Measurements from ENCODE around the gene GRIN2A.
A peak's percentile ranks its signal among the peaks of the same experiment; 100 is the strongest.

Gene GRIN2A

DNA sequence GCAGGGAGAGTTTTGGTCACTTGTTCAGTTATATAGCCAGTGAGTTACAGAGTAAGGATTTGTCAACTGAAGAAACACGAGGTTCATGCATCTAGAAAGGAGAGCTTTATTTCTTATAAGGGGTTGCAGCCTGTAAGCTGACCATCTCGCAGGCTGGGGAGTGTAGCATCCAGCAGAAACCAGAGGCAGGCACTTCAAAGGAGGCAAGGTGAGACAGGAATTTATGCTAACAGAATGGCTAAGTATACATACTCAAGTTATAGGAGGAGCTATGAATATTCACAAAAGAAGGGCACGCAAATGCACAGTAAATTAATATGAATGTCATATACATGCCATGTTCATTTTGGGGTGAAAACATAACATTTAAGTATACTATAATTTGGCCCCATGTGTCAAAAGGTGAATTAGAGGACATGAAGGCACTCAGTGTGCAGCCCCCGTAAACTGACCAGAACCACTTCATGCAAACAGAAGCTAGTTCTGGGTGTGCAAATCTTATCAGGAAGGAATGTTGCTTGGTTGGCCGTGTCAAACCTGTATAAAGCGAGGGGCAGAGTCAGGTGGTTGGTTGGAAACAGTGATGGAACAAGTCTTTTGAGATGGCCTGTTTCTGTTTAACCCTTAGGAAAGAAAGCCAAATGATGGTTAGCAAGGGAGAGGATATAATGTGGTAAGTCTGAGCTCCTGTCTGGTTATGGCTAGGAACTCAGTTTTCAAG, 97.0 kb downstream of the GRIN2A start:
- Histone ChIP-seq H2BK120ac (ENCODE audit: low read depth, low read length) (no peak overlapping the region), H2BK5ac (ENCODE audit: low read length) (no peak overlapping the region), H2BK15ac (replicated peaks; ENCODE audit: low read depth) (no peak overlapping the region), H3K79me1 (ENCODE audit: low read length) (no peaks in the 10 kb centered on the region), H3K4me3 (ENCODE audit: low read length) (no peak overlapping the region), H3K36me3 (ENCODE audit: control insufficient read depth, insufficient read depth, low read length) (no peaks in the 10 kb centered on the region), H3K9ac (ENCODE audit: low read length) (no peak overlapping the region), H3K56ac (ENCODE audit: low read length) (no peak overlapping the region), H3K4me2 (ENCODE audit: low read length) (no peak overlapping the region), H3K18ac (ENCODE audit: low read length) (no peak overlapping the region), H2AK5ac (ENCODE audit: low read length) (no peak overlapping the region), H3K27me3 (ENCODE audit: insufficient read depth, low read length, poor library complexity) (no peaks in the 10 kb centered on the region), H3K23ac (ENCODE audit: low read length) (no peak overlapping the region), H3K4me1 (ENCODE audit: control insufficient read depth, low read depth, low read length) (peaks cover 9% of the 10 kb centered on the region), H3K79me2 (ENCODE audit: control insufficient read depth, insufficient read depth, low read length) (no peaks in the 10 kb centered on the region), H3K27ac (ENCODE audit: low read depth, low read length) (no peak overlapping the region), H4K8ac (ENCODE audit: low read depth, low read length) (no peak overlapping the region), H3K4ac (ENCODE audit: low read depth, low read length) (no peak overlapping the region), H4K5ac (ENCODE audit: low read length) (no peak overlapping the region)
- WGBS (ENCODE audit: extremely low coverage, insufficient coverage, low lambda C conversion rate): no CpG with 5 or more reads among the region's 6 CpGs
- no peak for DNase-seq

DNA sequence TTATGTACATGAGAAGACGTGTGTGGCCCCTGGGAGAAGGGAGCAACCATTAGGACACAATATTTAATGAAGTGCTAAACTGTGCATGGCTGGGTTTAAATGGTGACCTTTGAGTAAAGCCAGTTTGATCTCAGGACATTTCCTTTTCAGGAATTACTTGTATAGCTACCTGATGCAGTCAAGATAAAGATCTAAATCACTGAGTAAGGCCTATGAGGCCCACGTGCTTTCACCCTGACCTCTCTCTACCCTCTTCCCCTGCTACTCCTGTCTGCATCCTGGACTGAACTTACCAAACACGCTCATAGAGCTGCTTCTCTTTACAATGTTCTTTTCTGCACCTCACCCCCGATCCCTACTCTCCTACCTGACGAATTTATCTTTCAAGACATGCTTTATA, 98.9 kb downstream of the GRIN2A start:
- no peak overlapping the region for H3K4me2 ChIP-seq (ENCODE audit: low read length)
- no peak overlapping the region for H4K5ac ChIP-seq (ENCODE audit: low read length)
- H3K56ac ChIP-seq (ENCODE audit: low read length): no peak overlapping the region
- H2AK5ac ChIP-seq (ENCODE audit: low read length): no peak overlapping the region
- no peak overlapping the region for H3K23ac ChIP-seq (ENCODE audit: low read length)
- H2BK5ac ChIP-seq (ENCODE audit: low read length): no peak overlapping the region
- H3K79me2 ChIP-seq (ENCODE audit: control insufficient read depth, insufficient read depth, low read length): no peaks in the 10 kb centered on the region
- no peak overlapping the region for H3K27ac ChIP-seq (ENCODE audit: low read depth, low read length)
- WGBS (ENCODE audit: extremely low coverage, insufficient coverage, low lambda C conversion rate): no CpG with 5 or more reads among the region's 5 CpGs
- H4K8ac ChIP-seq (ENCODE audit: low read depth, low read length): no peak overlapping the region
- no peak overlapping the region for H3K9ac ChIP-seq (ENCODE audit: low read length)
- H3K79me1 ChIP-seq (ENCODE audit: low read length): no peaks in the 10 kb centered on the region
- no peaks in the 10 kb centered on the region for H3K27me3 ChIP-seq (ENCODE audit: insufficient read depth, low read length, poor library complexity)
- H3K18ac ChIP-seq (ENCODE audit: low read length): no peak overlapping the region
- no peak overlapping the region for H3K4ac ChIP-seq (ENCODE audit: low read depth, low read length)
- no peak for DNase-seq
- H2BK15ac ChIP-seq (replicated peaks; ENCODE audit: low read depth): no peak overlapping the region
- no peaks in the 10 kb centered on the region for H3K36me3 ChIP-seq (ENCODE audit: control insufficient read depth, insufficient read depth, low read length)
- H2BK120ac ChIP-seq (ENCODE audit: low read depth, low read length): no peak overlapping the region
- H3K4me1 ChIP-seq (ENCODE audit: control insufficient read depth, low read depth, low read length): peaks cover 14% of the 10 kb centered on the region
- H3K4me3 ChIP-seq (ENCODE audit: low read length): no peak overlapping the region

DNA sequence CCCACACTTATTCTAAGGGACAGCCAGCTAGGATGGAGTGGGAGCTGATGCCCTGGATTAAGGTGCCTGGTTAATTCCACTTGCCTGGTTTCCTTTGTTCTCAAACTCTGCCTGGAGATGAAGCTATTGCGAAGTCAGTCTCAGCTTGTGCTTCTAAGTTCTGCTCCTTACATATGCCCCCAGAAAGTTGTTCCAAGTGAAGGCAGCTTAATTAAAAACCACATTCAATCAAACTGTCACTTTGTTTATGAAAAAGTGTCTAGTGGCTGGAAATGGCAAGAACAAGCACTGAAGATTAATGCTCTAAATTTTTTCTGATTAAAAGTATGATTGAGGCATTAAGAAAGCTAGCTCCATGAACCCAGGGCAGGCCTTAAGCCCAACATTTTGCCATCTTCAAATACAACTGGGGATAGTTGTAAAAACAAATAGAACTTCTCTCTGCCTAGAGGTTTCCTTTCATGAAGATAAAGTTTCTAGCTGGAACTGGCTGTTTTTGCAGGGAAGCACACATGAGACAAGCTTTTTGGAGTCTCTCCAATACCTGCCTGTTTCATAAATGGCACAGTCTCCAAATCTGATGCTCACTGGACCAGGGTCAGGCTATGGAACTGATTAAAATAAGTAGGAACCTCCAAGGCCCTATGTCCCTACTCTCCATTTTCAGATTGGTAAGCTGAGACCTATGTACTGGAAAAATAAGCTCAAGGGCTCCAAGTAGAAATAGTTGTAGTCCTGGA, 100.9 kb downstream of the GRIN2A start:
- Histone ChIP-seq H3K23ac (ENCODE audit: low read length) (no peak overlapping the region), H3K9ac (ENCODE audit: low read length) (no peak overlapping the region), H2BK5ac (ENCODE audit: low read length) (no peak overlapping the region), H2BK120ac (ENCODE audit: low read depth, low read length) (no peak overlapping the region), H4K5ac (ENCODE audit: low read length) (no peak overlapping the region), H3K4me1 (ENCODE audit: control insufficient read depth, low read depth, low read length) (peaks cover 17% of the 10 kb centered on the region), H3K4me3 (ENCODE audit: low read length) (no peak overlapping the region), H3K36me3 (ENCODE audit: control insufficient read depth, insufficient read depth, low read length) (no peaks in the 10 kb centered on the region), H3K79me1 (ENCODE audit: low read length) (no peaks in the 10 kb centered on the region), H2AK5ac (ENCODE audit: low read length) (no peak overlapping the region), H3K27me3 (ENCODE audit: insufficient read depth, low read length, poor library complexity) (no peaks in the 10 kb centered on the region), H4K8ac (ENCODE audit: low read depth, low read length) (no peak overlapping the region), H3K56ac (ENCODE audit: low read length) (no peak overlapping the region), H3K79me2 (ENCODE audit: control insufficient read depth, insufficient read depth, low read length) (no peaks in the 10 kb centered on the region), H2BK15ac (replicated peaks; ENCODE audit: low read depth) (no peak overlapping the region), H3K18ac (ENCODE audit: low read length) (no peak overlapping the region), H3K27ac (ENCODE audit: low read depth, low read length) (no peak overlapping the region), H3K4ac (ENCODE audit: low read depth, low read length) (no peak overlapping the region), H3K4me2 (ENCODE audit: low read length) (no peak overlapping the region)
- DNase-seq: no peak
- no CpG with 5 or more reads among the region's 1 CpG for WGBS (ENCODE audit: extremely low coverage, insufficient coverage, low lambda C conversion rate)

DNA sequence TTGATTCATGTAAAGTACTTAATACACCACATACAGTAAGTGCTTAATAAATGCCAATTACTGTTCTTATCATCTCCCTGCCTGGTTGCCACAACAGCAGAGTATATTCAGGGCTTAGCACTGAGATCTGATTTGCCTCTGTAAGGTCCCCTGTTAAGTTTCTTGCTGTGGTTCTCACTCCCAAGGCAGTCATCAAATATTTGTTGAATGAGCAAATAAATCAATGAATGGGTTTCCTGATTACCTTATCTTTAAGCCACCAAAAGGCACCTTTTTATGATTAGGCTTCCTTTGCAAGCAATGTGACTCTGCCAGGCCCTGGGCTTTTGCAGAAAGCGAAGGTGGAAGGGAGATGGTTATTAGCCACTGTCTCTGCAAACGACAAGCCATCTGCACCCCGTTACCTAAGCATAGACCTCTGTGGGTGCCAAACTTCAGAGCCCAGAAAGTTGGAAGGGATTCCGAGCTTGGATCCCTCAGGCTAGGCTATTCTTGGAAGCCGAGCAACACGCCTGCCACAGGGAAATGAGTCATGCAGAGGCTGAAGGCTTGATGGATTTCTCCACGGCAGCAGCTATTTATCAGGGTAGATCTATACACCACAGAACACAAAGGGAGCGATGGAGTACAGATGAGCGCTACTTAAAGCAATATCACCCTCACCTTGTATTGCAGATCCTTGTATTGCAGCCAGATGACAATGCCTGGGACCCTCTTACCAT, 102.0 kb downstream of the GRIN2A start:
- Histone ChIP-seq H3K9ac (ENCODE audit: low read length) (no peak overlapping the region), H3K4ac (ENCODE audit: low read depth, low read length) (no peak overlapping the region), H3K27me3 (ENCODE audit: insufficient read depth, low read length, poor library complexity) (no peaks in the 10 kb centered on the region), H3K4me2 (ENCODE audit: low read length) (no peak overlapping the region), H3K36me3 (ENCODE audit: control insufficient read depth, insufficient read depth, low read length) (no peaks in the 10 kb centered on the region), H4K8ac (ENCODE audit: low read depth, low read length) (no peak overlapping the region), H2AK5ac (ENCODE audit: low read length) (no peak overlapping the region), H2BK5ac (ENCODE audit: low read length) (no peak overlapping the region), H3K27ac (ENCODE audit: low read depth, low read length) (peak overlapping the region; percentile 30), H3K18ac (ENCODE audit: low read length) (no peak overlapping the region), H3K23ac (ENCODE audit: low read length) (no peak overlapping the region), H3K56ac (ENCODE audit: low read length) (no peak overlapping the region), H3K4me1 (ENCODE audit: control insufficient read depth, low read depth, low read length) (peaks cover 13% of the 10 kb centered on the region), H4K5ac (ENCODE audit: low read length) (no peak overlapping the region), H2BK15ac (replicated peaks; ENCODE audit: low read depth) (no peak overlapping the region), H3K79me1 (ENCODE audit: low read length) (no peaks in the 10 kb centered on the region), H3K79me2 (ENCODE audit: control insufficient read depth, insufficient read depth, low read length) (no peaks in the 10 kb centered on the region), H2BK120ac (ENCODE audit: low read depth, low read length) (peak overlapping the region; percentile 31), H3K4me3 (ENCODE audit: low read length) (no peak overlapping the region)
- DNase-seq: peak; percentile 81
- WGBS (ENCODE audit: extremely low coverage, insufficient coverage, low lambda C conversion rate): no CpG with 5 or more reads among the region's 9 CpGs

DNA sequence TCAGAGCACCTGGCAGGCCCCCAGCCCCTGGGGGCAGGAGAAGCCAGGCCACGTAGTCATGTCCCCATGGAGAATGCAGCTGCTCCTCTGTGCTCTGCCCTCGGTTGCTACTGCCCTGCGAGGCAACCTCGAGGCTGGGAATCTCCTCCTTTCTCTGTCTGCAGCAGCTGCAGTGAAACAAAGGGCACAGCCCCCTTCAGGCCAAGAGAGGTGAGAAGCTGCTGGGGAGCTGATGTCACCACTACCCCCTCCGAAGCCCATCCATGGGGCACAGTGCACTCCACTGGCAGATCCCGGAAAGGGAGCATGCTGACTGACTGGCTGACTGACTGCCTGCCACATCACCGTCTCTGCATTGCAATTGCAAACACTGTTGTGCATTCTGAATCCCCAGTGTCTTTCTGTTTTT, 103.7 kb downstream of the GRIN2A start:
- H3K27me3 ChIP-seq (ENCODE audit: insufficient read depth, low read length, poor library complexity): no peaks in the 10 kb centered on the region
- H3K79me1 ChIP-seq (ENCODE audit: low read length): no peaks in the 10 kb centered on the region
- DNase-seq: peak; percentile 94
- H3K23ac ChIP-seq (ENCODE audit: low read length): no peak overlapping the region
- no peaks in the 10 kb centered on the region for H3K36me3 ChIP-seq (ENCODE audit: control insufficient read depth, insufficient read depth, low read length)
- H3K9ac ChIP-seq (ENCODE audit: low read length): no peak overlapping the region
- H2BK120ac ChIP-seq (ENCODE audit: low read depth, low read length): no peak overlapping the region
- no peak overlapping the region for H4K8ac ChIP-seq (ENCODE audit: low read depth, low read length)
- WGBS (ENCODE audit: extremely low coverage, insufficient coverage, low lambda C conversion rate): no CpG with 5 or more reads among the region's 7 CpGs
- no peak overlapping the region for H2BK15ac ChIP-seq (replicated peaks; ENCODE audit: low read depth)
- no peak overlapping the region for H2AK5ac ChIP-seq (ENCODE audit: low read length)
- H3K79me2 ChIP-seq (ENCODE audit: control insufficient read depth, insufficient read depth, low read length): no peaks in the 10 kb centered on the region
- H3K18ac ChIP-seq (ENCODE audit: low read length): no peak overlapping the region
- H3K27ac ChIP-seq (ENCODE audit: low read depth, low read length): no peak overlapping the region
- no peak overlapping the region for H3K4me2 ChIP-seq (ENCODE audit: low read length)
- no peak overlapping the region for H3K4ac ChIP-seq (ENCODE audit: low read depth, low read length)
- H2BK5ac ChIP-seq (ENCODE audit: low read length): no peak overlapping the region
- H3K56ac ChIP-seq (ENCODE audit: low read length): no peak overlapping the region
- no peak overlapping the region for H3K4me3 ChIP-seq (ENCODE audit: low read length)
- H4K5ac ChIP-seq (ENCODE audit: low read length): no peak overlapping the region
- H3K4me1 ChIP-seq (ENCODE audit: control insufficient read depth, low read depth, low read length): peaks cover 13% of the 10 kb centered on the region
